K562 (cell line): ENCODE measurements around the gene PGGHG. TPM values are rescaled to one million over a fixed set of nuclear protein-coding genes. Genes with fewer than 3 reads are reported as not detected.

Source experiments
- ATAC-seq: fragments of 200-7000 bp; cut with Tn5 transposase; 3 replicates; pipeline ENCODE4 v1.9.1; 2020; ENCODE audit warnings: moderate library complexity
- BruUV-seq: library from RNA; stranded (reverse); fragments of 400-500 nt; replicated peaks from 2 replicates; lab custom pipeline; 2021; lab: Mats Ljungman, UMichigan
- CTCF ChIA-PET: fragments of 300-600 bp; formaldehyde crosslinking; extraction: SDS; loops from one replicate; lab custom pipeline; 2021; ENCODE audit warnings: low intra/inter-chr PET ratio; lab: Yijun Ruan, JAX
- POLR2A ChIA-PET: fragments of 300-600, 350-650 bp; sonication (Branson Sonifier 250); formaldehyde crosslinking; extraction: SDS; loops from one replicate; lab custom pipeline; 2021; ENCODE audit warnings: antibody characterized with exemption, inconsistent platforms; lab: Yijun Ruan, JAX
- DNase-seq, 4 experiments: peaks; one replicate each; pipeline versions ENCODE4 v3.0.0 to v3.0.0-alpha.2; 2011 to 2018; ENCODE audit warnings: low spot score in 3 of 4, mixed read lengths in 3 of 4; ENCODE audit errors: extremely low read depth in 1 of 4
- FAIRE-seq: peaks from 2 replicates; lab custom pipeline; 2011; peaks lifted over from hg19 to GRCh38; lab: Jason Lieb, UNC
- H2AFZ ChIP-seq: 2 replicates; pipeline ENCODE4 v1.6.0; 2011; ENCODE audit warnings: low read depth, low read length, control low read depth, inconsistent platforms
- H3K27ac ChIP-seq: fragments of 200-600 bp; 3 replicates; pipeline ENCODE4 v1.8.0; 2011; ENCODE audit warnings: low read depth, mild to moderate bottlenecking, control low read depth, inconsistent platforms, low read length, moderate library complexity, mixed read lengths; ENCODE audit errors: extremely low read depth
- H3K27me3 ChIP-seq, 2 experiments: fragments of 300-600 bp in 1 of 2; 2 replicates in 1 of 2; 3 replicates in 1 of 2; pipeline versions ENCODE4 v1.6.0 to v1.8.0; 2011; ENCODE audit warnings: inconsistent platforms in 2 of 2, low read length in 2 of 2, mild to moderate bottlenecking in 1 of 2, mixed read lengths in 1 of 2, moderate library complexity in 1 of 2; ENCODE audit not compliant: control insufficient read depth in 2 of 2, insufficient read depth in 2 of 2
- H3K36me3 ChIP-seq: fragments of 300-600 bp; 3 replicates; pipeline ENCODE4 v1.8.0; 2011; ENCODE audit warnings: mild to moderate bottlenecking, low read length, inconsistent platforms; ENCODE audit not compliant: control insufficient read depth, insufficient read depth
- H3K4me1 ChIP-seq, 2 experiments: fragments of 200-600 bp in 1 of 2; replicated peaks in 1 of 2; 2 replicates in 1 of 2; 3 replicates in 1 of 2; pipeline versions ENCODE4 v1.5.1 to v1.8.0; 2011; ENCODE audit warnings: inconsistent platforms in 2 of 2, low read length in 2 of 2, mild to moderate bottlenecking in 1 of 2, mixed read lengths in 1 of 2, moderate library complexity in 1 of 2; ENCODE audit not compliant: control insufficient read depth in 2 of 2, insufficient read depth in 2 of 2
- H3K4me2 ChIP-seq: 2 replicates; pipeline ENCODE4 v1.6.1; 2011; ENCODE audit warnings: low read length, control low read depth, inconsistent platforms, mixed read lengths; ENCODE audit not compliant: insufficient read depth
- H3K4me3 ChIP-seq: fragments of 200-600 bp; sonication (generic), shearing (Covaris generic); 2 replicates; pipeline ENCODE4 v1.5.1; 2016; ENCODE audit warnings: control low read depth, inconsistent platforms
- H3K79me2 ChIP-seq: fragments of 200-600 bp; 3 replicates; pipeline ENCODE4 v1.8.0; 2011; ENCODE audit warnings: low read length, inconsistent platforms; ENCODE audit not compliant: control insufficient read depth, insufficient read depth
- H3K9ac ChIP-seq, 2 experiments: 2 replicates each; pipeline versions ENCODE4 v1.6.0 to v1.6.1; 2011; ENCODE audit warnings: low read depth in 2 of 2, low read length in 2 of 2, control low read depth in 1 of 2, inconsistent platforms in 1 of 2, mild to moderate bottlenecking in 1 of 2, mixed read lengths in 1 of 2; ENCODE audit not compliant: insufficient read depth in 1 of 2
- H3K9me1 ChIP-seq: one replicate; pipeline ENCODE4 v1.6.0; 2011; ENCODE audit warnings: inconsistent platforms, mild to moderate bottlenecking, low read length, moderate library complexity; ENCODE audit not compliant: control insufficient read depth, insufficient read depth
- H3K9me3 ChIP-seq: replicated peaks from 2 replicates; pipeline ENCODE4 v1.5.1; 2011; ENCODE audit warnings: low read depth, low read length, inconsistent platforms; ENCODE audit not compliant: control insufficient read depth, insufficient read depth
- H4K20me1 ChIP-seq: replicated peaks from 2 replicates; pipeline ENCODE4 v1.6.1; 2011; ENCODE audit warnings: low read length, inconsistent platforms, mixed read lengths; ENCODE audit not compliant: control insufficient read depth, insufficient read depth
- POLR2G ChIP-seq: fragments of 200-400 bp; formaldehyde crosslinking; IDR thresholded peaks from 2 replicates; pipeline ENCODE4 v1.6.1; 2017; ENCODE audit warnings: low read depth, mild to moderate bottlenecking, antibody characterized with exemption, low read length, moderate library complexity
- WGBS: fragments of 100-300 bp; shearing (Covaris generic); methylation state at CpG from one replicate; pipeline ENCODE4 v1.1.6; 2016; ENCODE audit warnings: low coverage, mixed read lengths; ENCODE audit not compliant: insufficient coverage; ENCODE audit errors: missing lambda C conversion rate; 5-methylcytosine and 5-hydroxymethylcytosine counted together
- in situ Hi-C: fragments of 300-500 bp; cut with MboI; formaldehyde crosslinking; loops from 4 replicates; pipeline ENCODE4 v1.15.0; 2018; ENCODE audit warnings: inconsistent platforms, mixed read lengths
- intact Hi-C: fragments of 100-400 bp; cut with micrococcal nuclease; formaldehyde crosslinking; loops from 2 replicates; pipeline ENCODE4 v1.14.2; 2022
- polyA plus RNA-seq, 8 experiments: library from polyadenylated mRNA; depleted of rRNA in 4 of 8; stranded (reverse) in 5 of 8; unstranded in 3 of 8; fragments of >200 nt; fragmentation: Nextera tagmentation in 2 of 8; fragmentation: Illumina TruSeq in 1 of 8; extraction: Ambion mirVana in 2 of 8; extraction: Trizol in 1 of 8; gene quantifications; 2 replicates each; pipeline versions ENCODE4 v1.2.1 to v1.2.3, GENCODE V29; 2011 to 2014; ENCODE audit warnings: inconsistent platforms in 1 of 8, missing spikeins in 1 of 8
- total RNA-seq, 7 experiments: library from RNA; depleted of rRNA in 6 of 7; stranded (reverse); fragments of >200 nt in 6 of 7; fragmentation: Illumina TruSeq in 2 of 7; extraction: Trizol in 2 of 7; gene quantifications; 2 replicates each; pipeline versions ENCODE4 v1.2.1 to v1.2.3, GENCODE V29; 2011 to 2021; ENCODE audit warnings: low replicate concordance in 1 of 7
- TF ChIP-seq, protein P1 (sequence below), 2 experiments: fragments of 450-650 bp; IDR thresholded peaks; 2 replicates each; pipeline ENCODE4 v1.6.1; 2016; ENCODE audit warnings: mild to moderate bottlenecking in 2 of 2, borderline replicate concordance in 1 of 2, low read depth in 1 of 2, moderate library complexity in 1 of 2

PGGHG gene
- total and polyA plus RNA-seq, 9 of the 15 experiments (the other 6 are each of a cell fraction or from before 2014, with no cell fraction given) = 0.38 to 85.1 (median 18.1) TPM

DNA sequence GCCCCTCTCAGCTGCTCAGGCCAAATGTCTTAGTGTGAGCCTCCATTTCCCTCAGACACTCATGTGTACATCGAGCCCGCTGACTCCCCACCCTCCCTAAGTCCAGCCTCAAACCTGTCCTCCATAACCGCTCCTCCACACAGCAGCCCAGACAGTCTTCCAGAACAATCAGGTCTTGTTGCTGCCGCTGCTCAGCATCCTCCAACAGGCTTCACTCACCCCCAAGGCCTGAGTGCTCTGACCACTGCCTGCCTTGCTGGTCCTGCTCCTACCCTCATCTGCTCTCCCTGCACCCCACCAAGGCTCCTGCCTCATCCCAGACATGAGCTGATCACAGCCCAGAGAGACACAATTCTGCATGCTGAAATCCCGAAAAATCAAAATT, 35.0 kb upstream of the PGGHG start:
- Histone ChIP-seq H3K4me2 (no peak overlapping the region), H3K9me1 (no peaks in the 10 kb centered on the region), H2AFZ (no peak overlapping the region), H3K9ac (peak overlapping the region in 1 of 2 experiments; percentile 75; a peak in 2 of 4 replicates), H3K9me3 (no peaks in the 10 kb centered on the region), H3K4me1 (peaks cover 13 to 16% of the 10 kb centered on the region in 2 experiments), H3K4me3 (no peak overlapping the region), H3K79me2 (no peaks in the 10 kb centered on the region), H4K20me1 (no peaks in the 10 kb centered on the region), H3K27ac (no peak overlapping the region), H3K36me3 (peaks cover 50% of the 10 kb centered on the region), H3K27me3 (no peaks in the 10 kb centered on the region)
- ChIA-PET CTCF (interaction anchor here (0.6 kb wide), 1 partner anchor 51 kb away, joined by 4 read pairs; no protein-coding TSS in a partner anchor), POLR2A (interaction anchor here (0.6 to 0.9 kb wide), 2 partner anchors 63 to 112 kb away, joined by 3 read pairs; no protein-coding TSS in a partner anchor)
- in situ Hi-C loops = loop anchor here (5.0 kb wide), 1 partner anchor 103 kb away; no protein-coding TSS in a partner anchor
- no TSS peak for BruUV-seq
- intact Hi-C loops = no loop called here
- ATAC-seq (no peak), FAIRE-seq (no peak), DNase-seq (no peak)
- 78% methylated on average over 5 of the region's 5 CpGs for WGBS
- peak; percentile 55; the same call in 1 of the 2 replicates for TF ChIP-seq POLR2G
- TF ChIP-seq, protein P1, sequence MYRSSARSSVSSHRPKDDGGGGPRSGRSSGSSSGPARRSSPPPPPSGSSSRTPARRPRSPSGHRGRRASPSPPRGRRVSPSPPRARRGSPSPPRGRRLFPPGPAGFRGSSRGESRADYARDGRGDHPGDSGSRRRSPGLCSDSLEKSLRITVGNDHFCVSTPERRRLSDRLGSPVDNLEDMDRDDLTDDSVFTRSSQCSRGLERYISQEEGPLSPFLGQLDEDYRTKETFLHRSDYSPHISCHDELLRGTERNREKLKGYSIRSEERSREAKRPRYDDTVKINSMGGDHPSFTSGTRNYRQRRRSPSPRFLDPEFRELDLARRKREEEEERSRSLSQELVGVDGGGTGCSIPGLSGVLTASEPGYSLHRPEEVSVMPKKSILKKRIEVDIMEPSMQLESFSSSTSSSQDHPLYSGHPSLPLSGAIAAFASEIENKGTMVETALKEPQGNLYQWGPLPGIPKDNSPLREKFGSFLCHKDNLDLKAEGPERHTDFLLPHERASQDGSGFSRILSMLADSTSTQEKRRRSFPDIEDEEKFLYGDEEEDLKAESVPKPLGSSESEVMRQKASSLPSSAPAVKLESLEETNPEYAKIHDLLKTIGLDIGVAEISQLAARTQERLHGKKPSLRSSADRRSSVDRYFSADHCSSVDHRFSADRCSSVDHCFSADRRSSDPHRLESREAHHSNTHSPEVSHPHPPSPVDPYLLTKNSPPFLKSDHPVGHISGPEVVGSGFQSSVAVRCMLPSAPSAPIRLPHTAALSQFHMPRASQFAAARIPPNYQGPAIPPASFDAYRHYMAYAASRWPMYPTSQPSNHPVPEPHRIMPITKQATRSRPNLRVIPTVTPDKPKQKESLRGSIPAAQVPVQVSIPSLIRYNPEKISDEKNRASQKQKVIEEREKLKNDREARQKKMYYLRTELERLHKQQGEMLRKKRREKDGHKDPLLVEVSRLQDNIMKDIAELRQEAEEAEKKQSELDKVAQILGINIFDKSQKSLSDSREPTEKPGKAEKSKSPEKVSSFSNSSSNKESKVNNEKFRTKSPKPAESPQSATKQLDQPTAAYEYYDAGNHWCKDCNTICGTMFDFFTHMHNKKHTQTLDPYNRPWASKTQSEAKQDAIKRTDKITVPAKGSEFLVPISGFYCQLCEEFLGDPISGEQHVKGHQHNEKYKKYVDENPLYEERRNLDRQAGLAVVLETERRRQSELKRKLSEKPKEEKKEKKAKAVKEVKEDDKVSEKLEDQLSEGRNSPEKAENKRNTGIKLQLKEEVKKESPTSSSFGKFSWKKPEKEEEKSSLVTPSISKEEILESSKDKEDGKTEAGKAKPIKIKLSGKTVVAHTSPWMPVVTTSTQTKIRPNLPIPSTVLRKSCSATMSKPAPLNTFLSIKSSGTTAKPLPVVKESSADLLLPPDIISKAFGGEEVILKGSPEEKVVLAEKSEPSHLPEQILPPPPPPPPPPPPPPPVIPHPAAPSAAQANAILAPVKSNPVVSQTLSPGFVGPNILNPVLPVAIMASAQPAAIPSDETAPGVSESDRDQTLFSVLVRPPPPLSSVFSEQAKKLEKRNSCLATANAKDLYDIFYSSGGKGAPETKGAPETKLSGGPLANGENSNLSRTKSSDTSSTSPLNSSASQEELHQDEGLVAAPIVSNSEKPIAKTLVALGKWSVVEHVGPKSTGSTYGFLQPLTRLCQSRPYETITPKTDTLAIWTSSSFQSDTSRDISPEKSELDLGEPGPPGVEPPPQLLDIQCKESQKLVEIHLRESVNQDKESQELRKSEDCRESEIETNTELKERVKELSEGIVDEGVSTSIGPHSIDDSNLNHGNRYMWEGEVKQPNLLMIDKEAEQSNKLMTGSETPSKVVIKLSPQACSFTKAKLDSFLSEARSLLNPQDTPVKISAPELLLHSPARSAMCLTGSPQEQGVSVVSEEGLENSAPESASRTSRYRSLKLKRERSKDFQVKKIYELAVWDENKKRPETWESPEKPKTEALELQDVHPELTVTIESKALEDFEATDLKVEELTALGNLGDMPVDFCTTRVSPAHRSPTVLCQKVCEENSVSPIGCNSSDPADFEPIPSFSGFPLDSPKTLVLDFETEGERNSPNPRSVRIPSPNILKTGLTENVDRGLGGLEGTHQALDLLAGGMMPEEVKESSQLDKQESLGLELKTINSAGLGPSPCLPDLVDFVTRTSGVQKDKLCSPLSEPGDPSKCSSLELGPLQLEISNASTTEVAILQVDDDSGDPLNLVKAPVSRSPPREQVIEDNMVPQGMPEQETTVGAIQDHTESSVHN (IDR thresholded peaks at IDR 0.05; ENCODE audit: borderline replicate concordance in 1 of 2, low read depth in 1 of 2) = no peak
